ENCODE results near the gene TRIO.
A peak's percentile ranks its signal among the peaks of the same experiment; 100 is the strongest.

Gene TRIO

DNA sequence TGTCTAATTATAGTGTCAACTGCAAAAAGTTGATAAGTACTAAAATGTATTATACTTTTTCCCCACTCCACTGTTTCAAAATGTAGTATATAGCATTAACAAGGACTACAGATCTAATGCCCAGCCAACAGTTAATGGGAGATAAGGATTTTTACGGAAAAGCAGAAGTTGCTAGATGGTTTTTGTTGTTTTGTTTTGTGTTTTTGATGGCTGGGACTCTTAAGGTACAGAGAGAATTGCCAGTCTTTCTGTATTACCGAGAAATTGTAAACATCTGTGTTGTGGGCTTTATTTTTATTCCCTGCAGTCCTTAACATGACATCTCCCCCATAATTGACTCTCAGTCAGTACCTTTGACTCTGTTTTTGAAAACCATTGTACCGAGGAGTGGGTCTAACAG, 44.0 kb downstream of the TRIO start:
- no peak for DNase-seq (ENCODE audit: extremely low read depth, low read depth)
- TF ChIP-seq, protein P1, sequence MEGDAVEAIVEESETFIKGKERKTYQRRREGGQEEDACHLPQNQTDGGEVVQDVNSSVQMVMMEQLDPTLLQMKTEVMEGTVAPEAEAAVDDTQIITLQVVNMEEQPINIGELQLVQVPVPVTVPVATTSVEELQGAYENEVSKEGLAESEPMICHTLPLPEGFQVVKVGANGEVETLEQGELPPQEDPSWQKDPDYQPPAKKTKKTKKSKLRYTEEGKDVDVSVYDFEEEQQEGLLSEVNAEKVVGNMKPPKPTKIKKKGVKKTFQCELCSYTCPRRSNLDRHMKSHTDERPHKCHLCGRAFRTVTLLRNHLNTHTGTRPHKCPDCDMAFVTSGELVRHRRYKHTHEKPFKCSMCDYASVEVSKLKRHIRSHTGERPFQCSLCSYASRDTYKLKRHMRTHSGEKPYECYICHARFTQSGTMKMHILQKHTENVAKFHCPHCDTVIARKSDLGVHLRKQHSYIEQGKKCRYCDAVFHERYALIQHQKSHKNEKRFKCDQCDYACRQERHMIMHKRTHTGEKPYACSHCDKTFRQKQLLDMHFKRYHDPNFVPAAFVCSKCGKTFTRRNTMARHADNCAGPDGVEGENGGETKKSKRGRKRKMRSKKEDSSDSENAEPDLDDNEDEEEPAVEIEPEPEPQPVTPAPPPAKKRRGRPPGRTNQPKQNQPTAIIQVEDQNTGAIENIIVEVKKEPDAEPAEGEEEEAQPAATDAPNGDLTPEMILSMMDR (IDR thresholded peaks at IDR 0.05; ENCODE audit: low read depth, low read length) = no peak

DNA sequence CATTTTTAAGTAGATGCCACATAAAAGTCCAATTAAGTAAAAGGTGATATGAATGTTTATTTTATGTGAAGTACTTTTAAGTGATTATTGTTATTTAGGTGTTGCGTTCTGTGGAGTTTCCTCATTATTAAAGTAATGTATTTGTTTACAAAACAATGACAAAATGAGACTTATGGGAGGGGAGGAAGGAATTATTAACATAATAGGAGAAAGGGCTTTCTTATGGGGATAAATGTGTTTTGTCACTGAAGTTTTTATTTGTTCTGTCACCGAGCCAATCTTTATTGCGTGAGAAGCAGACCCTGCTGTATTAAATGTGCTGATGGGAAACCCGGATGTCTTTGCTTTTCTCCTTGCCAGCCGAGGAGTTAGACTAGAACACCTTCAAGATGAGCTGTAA, 44.5 kb downstream of the TRIO start:
- no peak for DNase-seq (ENCODE audit: extremely low read depth, low read depth)
- TF ChIP-seq, protein P1 (IDR thresholded peaks at IDR 0.05; ENCODE audit: low read depth, low read length) = no peak

DNA sequence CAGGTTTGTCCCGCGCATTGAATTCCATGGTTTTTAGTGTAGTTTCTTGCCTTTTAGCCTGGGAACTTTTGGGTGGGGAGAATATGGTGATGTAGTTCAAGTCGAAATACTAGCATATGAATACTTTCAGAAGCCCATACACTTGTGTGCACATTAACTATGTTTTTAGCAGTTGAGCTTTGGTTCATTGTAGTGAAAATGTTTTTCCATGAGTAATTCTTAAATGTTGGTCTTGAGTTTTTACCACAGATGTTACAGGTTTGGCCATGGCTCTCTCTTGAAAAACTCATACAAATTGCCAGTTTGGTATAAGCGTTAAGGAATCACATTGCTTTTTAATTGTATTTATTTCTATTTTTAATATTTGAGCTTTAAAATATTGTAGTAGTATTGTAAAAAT, 45.6 kb downstream of the TRIO start:
- TF ChIP-seq, protein P1 (IDR thresholded peaks at IDR 0.05; ENCODE audit: low read depth, low read length) = no peak
- DNase-seq (ENCODE audit: extremely low read depth, low read depth) = no peak

DNA sequence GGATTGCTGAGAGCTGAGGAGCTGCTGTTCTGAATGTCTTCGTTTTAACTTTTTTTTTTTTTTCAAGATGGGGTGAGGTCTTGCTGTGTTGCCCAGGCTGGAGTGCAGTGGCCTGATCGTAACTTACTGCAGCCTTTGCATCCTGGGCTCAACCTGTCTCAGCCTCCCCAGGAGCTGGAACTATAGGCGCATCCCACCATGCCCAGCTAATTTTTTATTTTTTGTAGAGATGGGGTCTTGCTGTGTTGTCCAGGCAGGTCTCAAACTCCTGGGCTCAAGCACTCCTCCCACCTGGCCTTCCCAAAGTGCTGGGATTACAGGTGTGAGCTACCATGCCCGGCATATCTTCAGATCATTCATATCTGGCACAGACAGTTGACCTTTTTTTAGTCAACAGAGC, 46.5 kb downstream of the TRIO start:
- TF ChIP-seq, protein P1 (IDR thresholded peaks at IDR 0.05; ENCODE audit: low read depth, low read length) = no peak
- DNase-seq (ENCODE audit: extremely low read depth, low read depth) = no peak

DNA sequence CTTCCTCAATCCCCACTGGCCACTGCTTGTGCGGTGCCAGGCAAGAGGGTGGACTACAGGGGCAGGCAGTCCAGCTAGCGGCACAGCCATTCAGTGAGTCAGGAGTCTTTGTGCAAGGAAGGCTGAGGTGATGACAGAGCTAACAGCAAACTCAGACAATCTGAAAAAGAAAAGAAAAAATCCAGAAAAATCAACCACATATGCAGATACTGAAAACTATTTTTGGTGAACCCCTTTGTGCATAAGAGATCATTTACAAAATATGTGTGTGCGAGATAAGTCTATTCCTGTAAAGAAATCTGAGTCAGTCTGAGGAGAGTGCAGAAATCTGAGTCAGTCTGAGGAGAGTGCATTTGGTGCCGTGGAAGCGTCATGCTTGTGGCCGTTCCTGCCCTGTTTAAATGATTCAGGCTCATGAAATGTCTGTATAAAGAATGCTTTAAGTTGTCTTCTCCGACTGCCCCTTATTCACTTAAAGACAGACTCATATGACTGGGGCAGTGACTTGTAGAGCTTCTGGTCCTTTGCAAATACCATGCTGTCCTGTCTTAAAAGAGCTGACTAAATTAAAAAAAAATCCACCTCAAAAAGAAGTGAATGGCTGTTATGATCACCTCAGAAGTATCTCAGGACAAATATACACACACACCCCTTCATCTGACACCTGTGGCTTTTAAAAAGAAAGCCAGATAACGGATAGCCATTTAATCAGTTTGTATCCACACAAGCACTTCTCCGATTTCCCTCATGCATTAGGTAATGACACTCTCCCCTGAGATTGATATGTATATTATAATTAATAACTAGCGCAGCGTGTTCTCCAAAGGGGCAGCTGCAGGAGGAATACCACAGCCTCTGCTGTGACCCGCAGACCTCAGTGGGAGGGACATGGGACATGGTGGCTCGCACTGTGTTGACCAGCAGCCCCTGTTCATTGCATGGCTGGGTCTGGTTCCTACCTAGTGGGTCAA, 47.3 kb downstream of the TRIO start:
- peak; percentile 80 for DNase-seq (ENCODE audit: extremely low read depth, low read depth)
- TF ChIP-seq, protein P1 (IDR thresholded peaks at IDR 0.05; ENCODE audit: low read depth, low read length) = no peak

DNA sequence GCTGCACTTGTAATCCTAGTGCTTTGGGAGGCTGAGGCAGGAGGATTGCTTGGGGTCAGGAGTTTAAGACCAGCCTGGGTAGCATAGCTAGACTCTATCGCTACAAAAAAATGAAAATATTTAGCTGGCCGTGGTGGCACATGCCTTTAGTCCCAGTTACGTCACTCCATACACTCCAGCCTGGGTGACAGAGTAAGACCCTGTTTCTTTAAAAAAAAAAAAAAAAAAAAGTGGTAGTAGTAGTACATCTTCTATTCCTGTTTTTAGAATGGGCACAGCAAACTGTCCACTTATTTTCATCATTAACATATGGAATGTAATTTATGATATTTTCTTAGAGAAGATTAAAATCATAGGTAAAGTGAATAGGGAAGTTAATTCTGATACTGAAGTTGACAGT, 48.2 kb downstream of the TRIO start:
- DNase-seq (ENCODE audit: extremely low read depth, low read depth) = no peak

DNA sequence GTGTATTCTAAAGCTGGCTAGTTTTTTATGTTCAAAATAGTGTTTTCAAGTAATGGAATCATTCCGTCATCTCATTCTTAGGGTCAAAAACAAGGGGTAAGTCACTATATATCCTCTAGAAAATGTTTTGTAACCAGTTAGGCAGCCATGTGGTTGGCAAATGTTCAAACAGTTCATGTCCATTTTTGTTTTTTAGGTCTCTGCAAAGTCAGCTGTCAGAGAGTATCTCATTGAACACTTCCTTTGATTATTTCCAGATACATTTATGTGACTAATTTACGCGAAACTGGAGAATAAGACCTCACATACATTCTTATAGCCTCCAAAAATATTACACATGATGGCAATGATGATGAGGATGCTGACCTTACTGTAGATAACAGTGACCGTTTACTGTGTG, 50.4 kb downstream of the TRIO start:
- TF ChIP-seq, protein P1 (IDR thresholded peaks at IDR 0.05; ENCODE audit: low read depth, low read length) = no peak
- DNase-seq (ENCODE audit: extremely low read depth, low read depth) = no peak

More for the DNA sequence above, 48.2 kb downstream of the TRIO start:
- TF ChIP-seq, protein P1 (IDR thresholded peaks at IDR 0.05; ENCODE audit: low read depth, low read length) = no peak

All from AG09319 (cell line).